MM.1S (cell line): ENCODE results near the gene NDUFAF5.

Experiments
- CTCF ChIP-seq: fragments of 300-600 bp; sonication (generic); IDR thresholded peaks from 2 replicates; pipeline ENCODE4 v1.5.1; 2016; ENCODE audit warnings: antibody characterized with exemption, low read length, mixed read lengths
- EZH2 ChIP-seq: fragments of 300-600 bp; sonication (generic); optimal IDR thresholded peaks from 2 replicates; pipeline ENCODE3; 2017; ENCODE audit warnings: low read depth, mild to moderate bottlenecking, antibody characterized with exemption, low read length, mixed read lengths

- TF ChIP-seq EZH2 (no peak), CTCF (no peak)
Observed at GRCh38 chr20:13749811-13750210, 35.0 kb upstream of the NDUFAF5 start.
